Gastrocnemius medialis (tissue), 4 donors: ENCODE results near the gene RAPGEF2. TPM values are rescaled to one million over a fixed set of nuclear protein-coding genes. Genes with fewer than 3 reads are reported as not detected.
"Not testable (repeated sequence)": the region's sequence is repeated elsewhere in the genome, so short reads cannot be mapped to it uniquely, and the experiment has no call there.

ENCODE experiments used
- ATAC-seq, 2 donors: fragments of 150-250 bp; one replicate each; pipeline ENCODE4 v1.9.1; 2016
- DNase-seq, 2 donors: peaks; one replicate each; pipeline ENCODE4 v3.0.0-alpha.2; 2019
- H3K27ac ChIP-seq, 4 donors: fragments of 200-600 bp; sonication (generic); 1 replicate in 1 of 4; 2 replicates in 3 of 4; pipeline ENCODE4 v1.5.1; 2016 to 2018; ENCODE audit warnings: mild to moderate bottlenecking in 2 of 4, moderate library complexity in 1 of 4
- H3K27me3 ChIP-seq, 3 donors: fragments of 200-600 bp; sonication (generic) in 2 of 3; 1 replicate in 1 of 3; 2 replicates in 2 of 3; pipeline versions ENCODE4 v1.5.1 to v1.6.0; 2016 to 2019; ENCODE audit warnings: mild to moderate bottlenecking in 1 of 3, moderate library complexity in 1 of 3
- H3K36me3 ChIP-seq, 2 donors: fragments of 200-600 bp; sonication (generic) in 1 of 2; one replicate each; pipeline ENCODE4 v1.5.1; 2017 to 2018
- H3K4me1 ChIP-seq, 2 donors: fragments of 200-600 bp; sonication (generic) in 1 of 2; one replicate each; pipeline ENCODE4 v1.5.1; 2016 to 2017; ENCODE audit warnings: mild to moderate bottlenecking in 2 of 2
- H3K4me3 ChIP-seq, 4 donors: fragments of 200-600 bp; sonication (generic) in 3 of 4; 1 replicate in 1 of 4; 2 replicates in 3 of 4; pipeline ENCODE4 v1.5.1; 2016 to 2019; ENCODE audit warnings: mild to moderate bottlenecking in 2 of 4
- H3K9me3 ChIP-seq, 3 donors: fragments of 200-600 bp; sonication (generic) in 2 of 3; 1 replicate in 1 of 3; 2 replicates in 2 of 3; pipeline ENCODE4 v1.5.1; 2016 to 2019
- POLR2A ChIP-seq, 2 donors: fragments of 450-650 bp; IDR thresholded peaks; one replicate each; pipeline ENCODE4 v1.6.1; 2017; ENCODE audit warnings: antibody characterized with exemption in 2 of 2, mild to moderate bottlenecking in 2 of 2, moderate library complexity in 2 of 2
- in situ Hi-C, 4 donors: fragments of 200-750 bp; cut with MboI; loops; one replicate each; pipeline versions ENCODE4 v1.15.0 to v1.8.0; 2017; ENCODE audit warnings: low sequenced_read_pairs in 4 of 4
- intact Hi-C: fragments of 100-400 bp; cut with DNase I; formaldehyde crosslinking; loops from one replicate; pipeline ENCODE4 v1.15.1; 2023; ENCODE audit warnings: low total_unique reads
- total RNA-seq, 4 donors: library from RNA; depleted of rRNA; stranded (reverse); fragments of >200 nt; gene quantifications; one replicate each; pipeline versions ENCODE4 v1.1.0 to v1.2.3, GENCODE V29; 2016
- TF ChIP-seq, protein P1 (sequence below), 5 experiments: fragments of 450-650 bp in 3 of 5; fragments of 200-600 bp in 2 of 5; sonication (generic) in 2 of 5; IDR thresholded peaks in 4 of 5; conservative IDR thresholded peaks in 1 of 5; 1 replicate in 4 of 5; 2 replicates in 1 of 5; pipeline ENCODE4 v1.5.1; 2016 to 2019; ENCODE audit warnings: antibody characterized with exemption in 5 of 5, mild to moderate bottlenecking in 3 of 5, moderate library complexity in 3 of 5

RAPGEF2 gene
- total RNA-seq, 4 donors from 2014 or later, result 32.9 to 42.3 (median 38.7) TPM

DNA sequence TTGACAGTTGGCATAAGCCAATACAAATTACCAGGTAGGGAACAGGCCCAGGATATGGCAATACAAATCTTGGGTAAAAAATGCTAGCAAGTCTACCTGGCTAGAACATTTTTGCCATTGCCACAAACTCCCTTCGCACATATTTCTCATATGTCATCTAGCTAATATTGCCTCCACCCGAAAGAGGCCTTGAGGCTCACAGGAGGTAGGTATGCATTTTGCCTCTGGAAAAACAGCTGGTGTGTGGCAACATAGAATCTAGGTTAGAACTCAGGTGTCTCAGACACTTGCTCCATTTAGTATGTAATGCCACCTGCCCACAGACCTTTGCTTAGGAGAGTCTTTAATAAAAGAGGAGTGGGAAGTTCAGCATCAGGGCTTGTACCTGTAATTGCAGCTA is 16.3 kb upstream of the RAPGEF2 start:
- intact Hi-C loops (no loop called here), in situ Hi-C loops (no loop called here)
- no peaks in the 10 kb centered on the region for H3K4me1 ChIP-seq
- H3K27me3 ChIP-seq, result no peaks in the 10 kb centered on the region
- ATAC-seq, result no peak
- DNase-seq, result no peak
- no peak overlapping the region for H3K27ac ChIP-seq
- H3K4me3 ChIP-seq, result no peak overlapping the region
- TF ChIP-seq, protein P1, sequence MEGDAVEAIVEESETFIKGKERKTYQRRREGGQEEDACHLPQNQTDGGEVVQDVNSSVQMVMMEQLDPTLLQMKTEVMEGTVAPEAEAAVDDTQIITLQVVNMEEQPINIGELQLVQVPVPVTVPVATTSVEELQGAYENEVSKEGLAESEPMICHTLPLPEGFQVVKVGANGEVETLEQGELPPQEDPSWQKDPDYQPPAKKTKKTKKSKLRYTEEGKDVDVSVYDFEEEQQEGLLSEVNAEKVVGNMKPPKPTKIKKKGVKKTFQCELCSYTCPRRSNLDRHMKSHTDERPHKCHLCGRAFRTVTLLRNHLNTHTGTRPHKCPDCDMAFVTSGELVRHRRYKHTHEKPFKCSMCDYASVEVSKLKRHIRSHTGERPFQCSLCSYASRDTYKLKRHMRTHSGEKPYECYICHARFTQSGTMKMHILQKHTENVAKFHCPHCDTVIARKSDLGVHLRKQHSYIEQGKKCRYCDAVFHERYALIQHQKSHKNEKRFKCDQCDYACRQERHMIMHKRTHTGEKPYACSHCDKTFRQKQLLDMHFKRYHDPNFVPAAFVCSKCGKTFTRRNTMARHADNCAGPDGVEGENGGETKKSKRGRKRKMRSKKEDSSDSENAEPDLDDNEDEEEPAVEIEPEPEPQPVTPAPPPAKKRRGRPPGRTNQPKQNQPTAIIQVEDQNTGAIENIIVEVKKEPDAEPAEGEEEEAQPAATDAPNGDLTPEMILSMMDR (IDR thresholded peaks at IDR 0.05 in 4 of 5, conservative IDR thresholded peaks at IDR 0.05 in 1 of 5), result no peak
- TF ChIP-seq POLR2A (IDR thresholded peaks at IDR 0.05), result no peak
- no peaks in the 10 kb centered on the region for H3K9me3 ChIP-seq
- H3K36me3 ChIP-seq, result no peaks in the 10 kb centered on the region

DNA sequence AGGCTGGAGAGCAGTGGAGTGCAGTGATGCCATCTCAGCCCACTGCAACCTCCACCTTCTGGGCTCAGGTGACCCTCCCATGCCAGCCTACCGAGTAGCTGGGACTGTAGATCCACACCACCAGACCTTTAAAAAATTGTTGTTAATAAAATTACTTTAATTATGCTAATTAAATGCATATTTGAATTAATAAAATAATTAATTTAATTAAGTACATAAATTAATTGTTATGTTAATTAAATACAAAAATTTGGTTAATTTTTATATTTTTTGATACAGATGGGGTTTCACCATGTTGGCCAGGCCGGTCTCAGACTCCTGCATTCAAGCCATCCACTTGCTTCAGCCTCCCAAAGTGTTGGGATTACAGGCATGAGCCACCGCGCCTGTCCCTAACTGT is 12.6 kb upstream of the RAPGEF2 start:
- TF ChIP-seq POLR2A (IDR thresholded peaks at IDR 0.05), result no peak
- TF ChIP-seq, protein P1 (IDR thresholded peaks at IDR 0.05 in 4 of 5, conservative IDR thresholded peaks at IDR 0.05 in 1 of 5), result no peak
- DNase-seq (no peak), ATAC-seq (no peak)
- intact Hi-C loops (no loop called here), in situ Hi-C loops (no loop called here)
- no peak overlapping the region for H3K4me3 ChIP-seq
- no peaks in the 10 kb centered on the region for H3K4me1 ChIP-seq
- no peaks in the 10 kb centered on the region for H3K9me3 ChIP-seq
- H3K27me3 ChIP-seq, result no peaks in the 10 kb centered on the region
- H3K27ac ChIP-seq, result no peak overlapping the region
- H3K36me3 ChIP-seq, result no peaks in the 10 kb centered on the region

DNA sequence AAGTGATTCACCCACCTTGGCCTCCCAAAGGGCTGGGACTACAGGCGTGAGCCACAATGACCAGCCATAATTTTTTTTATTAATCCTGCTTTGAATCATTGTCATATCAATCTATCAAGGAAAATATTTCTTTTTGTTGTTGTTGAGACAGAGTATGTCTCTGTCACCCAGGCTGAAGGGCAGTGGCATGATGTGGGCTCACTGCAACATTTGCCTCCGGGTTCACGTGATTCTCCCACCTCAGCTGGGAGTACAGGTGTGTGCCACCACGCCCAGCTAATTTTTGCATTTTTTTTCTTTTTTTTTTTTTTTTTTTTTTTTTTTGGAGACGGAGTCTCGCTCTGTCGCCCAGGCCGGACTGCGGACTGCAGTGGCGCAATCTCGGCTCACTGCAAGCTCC is 8.7 kb upstream of the RAPGEF2 start:
- H3K27ac ChIP-seq, H3K9me3 ChIP-seq, intact Hi-C loops, H3K4me1 ChIP-seq, DNase-seq, in situ Hi-C loops, ATAC-seq, H3K4me3 ChIP-seq, H3K36me3 ChIP-seq, H3K27me3 ChIP-seq: not testable (repeated sequence)

DNA sequence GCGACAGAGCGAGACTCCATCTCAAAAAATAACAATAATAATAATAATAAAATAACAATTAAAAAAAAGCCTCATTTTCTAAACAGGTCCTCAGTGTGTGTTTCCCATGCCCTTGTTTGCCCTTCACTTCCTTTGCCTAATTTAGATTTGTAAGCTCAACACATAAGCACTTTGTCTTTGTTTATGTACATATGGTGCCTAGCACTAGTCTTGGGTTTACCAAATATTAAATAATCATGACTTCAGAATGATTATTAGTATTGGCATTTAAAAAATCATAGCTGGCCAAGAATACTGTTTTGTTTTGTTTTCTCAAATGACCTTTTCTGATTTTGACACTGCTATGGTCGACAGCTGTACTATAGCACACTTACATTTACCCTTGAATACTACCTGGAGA is 6.4 kb upstream of the RAPGEF2 start:
- Histone ChIP-seq H3K4me1 (peaks cover 0 to 3% of the 10 kb centered on the region in 2 donors), H3K9me3 (no peaks in the 10 kb centered on the region), H3K4me3 (no peak overlapping the region), H3K27me3 (no peaks in the 10 kb centered on the region), H3K27ac (no peak overlapping the region), H3K36me3 (no peaks in the 10 kb centered on the region)
- intact Hi-C loops, result no loop called here
- DNase-seq (no peak), ATAC-seq (no peak)
- in situ Hi-C loops, result no loop called here
- no peak for TF ChIP-seq POLR2A (IDR thresholded peaks at IDR 0.05)
- TF ChIP-seq, protein P1 (IDR thresholded peaks at IDR 0.05 in 4 of 5, conservative IDR thresholded peaks at IDR 0.05 in 1 of 5), result no peak

DNA sequence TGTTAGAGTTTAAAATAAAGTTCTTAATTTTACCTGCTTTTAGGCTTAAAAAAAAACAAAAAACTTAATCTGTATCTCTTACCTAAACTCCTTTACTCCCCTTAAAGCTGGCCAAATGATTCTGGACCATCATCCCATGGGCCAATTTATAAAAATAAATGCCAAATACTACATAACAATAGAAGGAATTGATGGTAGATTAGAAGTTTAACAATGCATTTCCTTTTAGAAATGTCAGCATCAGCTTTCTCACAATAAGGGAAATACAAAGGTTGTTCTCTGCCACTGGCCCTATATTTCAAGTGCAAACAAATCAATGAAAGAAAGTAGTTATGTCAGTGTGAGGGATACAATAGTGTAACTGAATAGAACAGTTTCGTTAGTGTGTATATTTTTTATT is 5.7 kb upstream of the RAPGEF2 start:
- no peak for ATAC-seq
- in situ Hi-C loops, result no loop called here
- no peak for DNase-seq
- no peaks in the 10 kb centered on the region for H3K9me3 ChIP-seq
- H3K4me1 ChIP-seq, result peaks cover 3 to 5% of the 10 kb centered on the region in 2 donors
- no peak overlapping the region for H3K4me3 ChIP-seq
- no peaks in the 10 kb centered on the region for H3K36me3 ChIP-seq
- intact Hi-C loops, result no loop called here
- peak overlapping the region in 2 of 4 donors; percentile 4 to 20 for H3K27ac ChIP-seq
- no peaks in the 10 kb centered on the region for H3K27me3 ChIP-seq
- TF ChIP-seq POLR2A (IDR thresholded peaks at IDR 0.05), result no peak
- TF ChIP-seq, protein P1 (IDR thresholded peaks at IDR 0.05 in 4 of 5, conservative IDR thresholded peaks at IDR 0.05 in 1 of 5), result no peak
